Panc1 (cell line): ENCODE results near the gene B4GALNT4.

ENCODE experiments used
- CTCF ChIP-seq: fragments of 450-650 bp; IDR thresholded peaks from 2 replicates; pipeline ENCODE4 v1.5.1; 2017; ENCODE audit warnings: mild to moderate bottlenecking
- POLR2AphosphoS5 ChIP-seq: IDR thresholded peaks from 2 replicates; pipeline ENCODE4 v1.6.1; 2012; ENCODE audit warnings: mild to moderate bottlenecking, low read depth, low read length, moderate library complexity

GRCh38 chr11:367956-368413, 1.3 kb upstream of the B4GALNT4 start:
- no peak for TF ChIP-seq CTCF
- TF ChIP-seq POLR2AphosphoS5: no peak
